HG03025 (cell line): ENCODE results near the gene ANKRD13A.
"Not testable (repeated sequence)": the region's sequence is repeated elsewhere in the genome, so short reads cannot be mapped to it uniquely, and the experiment has no call there.

Source experiments
- ATAC-seq: cut with Tn5 transposase; IDR thresholded peaks from one replicate; pipeline ENCODE4 v1.9.1; 2021; ENCODE audit warnings: mild to moderate bottlenecking, moderate library complexity; ENCODE audit not compliant: unreplicated experiment, low FRiP score

Gene ANKRD13A

GRCh38 chr12:110005319-110005973, 6.2 kb downstream of the ANKRD13A start:
- no peak for ATAC-seq

- no peak for ATAC-seq
Measured at GRCh38 chr12:110006115-110006514, 6.9 kb downstream of the ANKRD13A start.

GRCh38 chr12:110007881-110008280, 8.7 kb downstream of the ANKRD13A start:
- ATAC-seq: no peak

- ATAC-seq: not testable (repeated sequence)
Measured at GRCh38 chr12:110008681-110009398, 9.6 kb downstream of the ANKRD13A start.

- no peak for ATAC-seq
Measured at GRCh38 chr12:110010853-110011723, 11.9 kb downstream of the ANKRD13A start.

GRCh38 chr12:110012137-110012536, 12.9 kb downstream of the ANKRD13A start:
- ATAC-seq: no peak

- ATAC-seq: no peak
Measured at GRCh38 chr12:110012659-110013058, 13.4 kb downstream of the ANKRD13A start.

GRCh38 chr12:110015132-110015531, 15.9 kb downstream of the ANKRD13A start:
- no peak for ATAC-seq

GRCh38 chr12:110020956-110021355, 21.7 kb downstream of the ANKRD13A start:
- no peak for ATAC-seq

- ATAC-seq: no peak
Measured at GRCh38 chr12:110023059-110023980, 24.1 kb downstream of the ANKRD13A start.

- ATAC-seq: no peak
Measured at GRCh38 chr12:110024051-110024450, 24.8 kb downstream of the ANKRD13A start.

- no peak for ATAC-seq
Measured at GRCh38 chr12:110028323-110028722, 29.1 kb downstream of the ANKRD13A start.

GRCh38 chr12:110029290-110029815, 30.1 kb downstream of the ANKRD13A start:
- no peak for ATAC-seq

- no peak for ATAC-seq
Measured at GRCh38 chr12:110033888-110034287, 34.7 kb downstream of the ANKRD13A start.

- no peak for ATAC-seq
Measured at GRCh38 chr12:110035534-110036104, 36.4 kb downstream of the ANKRD13A start.

GRCh38 chr12:110037315-110037714, 38.1 kb downstream of the ANKRD13A start:
- no peak for ATAC-seq

GRCh38 chr12:110038741-110039084, 39.5 kb downstream of the ANKRD13A start:
- no peak for ATAC-seq

- no peak for ATAC-seq
Measured at GRCh38 chr12:110039085-110039807, 40.0 kb downstream of the ANKRD13A start.

- ATAC-seq: no peak
Measured at GRCh38 chr12:110042264-110042663, 43.0 kb downstream of the ANKRD13A start.
